Osteoblast (primary cell): Measurements from ENCODE around the gene PPTC7. TPM values are rescaled to one million over a fixed set of nuclear protein-coding genes. Genes with fewer than 3 reads are reported as not detected.
A peak's percentile ranks its signal among the peaks of the same experiment; 100 is the strongest.
"Not testable (repeated sequence)": the region's sequence is repeated elsewhere in the genome, so short reads cannot be mapped to it uniquely, and the experiment has no call there.

Source experiments
- DNase-seq: peaks from one replicate; pipeline ENCODE4 v3.0.0; 2011; ENCODE audit warnings: low spot score, mixed read lengths; ENCODE audit not compliant: insufficient read length; ENCODE audit errors: missing footprints
- H2AFZ ChIP-seq: 2 replicates; pipeline ENCODE4 v1.6.0; 2011; ENCODE audit warnings: mild to moderate bottlenecking, low read length
- H3K27ac ChIP-seq: 2 replicates; pipeline ENCODE4 v1.5.1; 2011; ENCODE audit warnings: mild to moderate bottlenecking, low read depth, low read length, moderate library complexity
- H3K27me3 ChIP-seq: 2 replicates; pipeline ENCODE4 v1.6.0; 2012; ENCODE audit warnings: mild to moderate bottlenecking, control low read depth, inconsistent platforms, low read length, moderate library complexity; ENCODE audit not compliant: insufficient read depth
- H3K36me3 ChIP-seq: 2 replicates; pipeline ENCODE4 v1.5.1; 2011; ENCODE audit warnings: mild to moderate bottlenecking, low read length, control low read depth, moderate library complexity; ENCODE audit not compliant: insufficient read depth
- H3K4me1 ChIP-seq: 2 replicates; pipeline ENCODE4 v1.5.1; 2011; ENCODE audit warnings: mild to moderate bottlenecking, low read length, control low read depth, moderate library complexity; ENCODE audit not compliant: insufficient read depth
- H3K4me2 ChIP-seq: 2 replicates; pipeline ENCODE4 v1.6.0; 2011; ENCODE audit warnings: mild to moderate bottlenecking, low read length; ENCODE audit not compliant: insufficient read depth
- H3K4me3 ChIP-seq: fragments of 200-600 bp; sonication (generic); 3 replicates; pipeline ENCODE4 v1.5.1; 2012; ENCODE audit warnings: mild to moderate bottlenecking, low read length, inconsistent platforms; ENCODE audit not compliant: insufficient read depth
- H3K79me2 ChIP-seq: 2 replicates; pipeline ENCODE4 v1.6.0; 2012; ENCODE audit warnings: mild to moderate bottlenecking, low read length, control low read depth, inconsistent platforms; ENCODE audit not compliant: insufficient read depth
- H3K9me3 ChIP-seq: 2 replicates; pipeline ENCODE4 v1.5.1; 2011; ENCODE audit warnings: low read depth, low read length, control low read depth
- H4K20me1 ChIP-seq: 2 replicates; pipeline ENCODE4 v1.6.0; 2012; ENCODE audit warnings: mild to moderate bottlenecking, low read length, control low read depth; ENCODE audit not compliant: insufficient read depth
- total RNA-seq: library from RNA; depleted of rRNA; stranded (reverse); fragments of >200 nt; gene quantifications from 2 replicates; pipeline ENCODE4 v1.2.3, GENCODE V29; 2012
- TF ChIP-seq, protein P1 (sequence below): IDR thresholded peaks from 2 replicates; pipeline ENCODE4 v1.5.1; 2011; ENCODE audit warnings: mild to moderate bottlenecking, low read depth, low read length, moderate library complexity; ENCODE audit errors: extremely low read depth

The PPTC7 gene
- total RNA-seq, 1 donor = 7.6 TPM

GRCh38 chr12:110548678-110549077, 34.4 kb downstream of the PPTC7 start:
- no peak overlapping the region for H3K27ac ChIP-seq
- H4K20me1 ChIP-seq = peaks cover 41% of the 10 kb centered on the region
- no peak overlapping the region for H3K4me3 ChIP-seq
- H3K79me2 ChIP-seq = peaks cover 4% of the 10 kb centered on the region
- no peaks in the 10 kb centered on the region for H3K27me3 ChIP-seq
- no peaks in the 10 kb centered on the region for H3K36me3 ChIP-seq
- H3K9me3 ChIP-seq = no peaks in the 10 kb centered on the region
- TF ChIP-seq, protein P1, sequence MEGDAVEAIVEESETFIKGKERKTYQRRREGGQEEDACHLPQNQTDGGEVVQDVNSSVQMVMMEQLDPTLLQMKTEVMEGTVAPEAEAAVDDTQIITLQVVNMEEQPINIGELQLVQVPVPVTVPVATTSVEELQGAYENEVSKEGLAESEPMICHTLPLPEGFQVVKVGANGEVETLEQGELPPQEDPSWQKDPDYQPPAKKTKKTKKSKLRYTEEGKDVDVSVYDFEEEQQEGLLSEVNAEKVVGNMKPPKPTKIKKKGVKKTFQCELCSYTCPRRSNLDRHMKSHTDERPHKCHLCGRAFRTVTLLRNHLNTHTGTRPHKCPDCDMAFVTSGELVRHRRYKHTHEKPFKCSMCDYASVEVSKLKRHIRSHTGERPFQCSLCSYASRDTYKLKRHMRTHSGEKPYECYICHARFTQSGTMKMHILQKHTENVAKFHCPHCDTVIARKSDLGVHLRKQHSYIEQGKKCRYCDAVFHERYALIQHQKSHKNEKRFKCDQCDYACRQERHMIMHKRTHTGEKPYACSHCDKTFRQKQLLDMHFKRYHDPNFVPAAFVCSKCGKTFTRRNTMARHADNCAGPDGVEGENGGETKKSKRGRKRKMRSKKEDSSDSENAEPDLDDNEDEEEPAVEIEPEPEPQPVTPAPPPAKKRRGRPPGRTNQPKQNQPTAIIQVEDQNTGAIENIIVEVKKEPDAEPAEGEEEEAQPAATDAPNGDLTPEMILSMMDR = no peak
- no peak overlapping the region for H3K4me2 ChIP-seq
- DNase-seq = no peak
- H3K4me1 ChIP-seq = peaks cover 24% of the 10 kb centered on the region
- H2AFZ ChIP-seq = no peak overlapping the region

DNA sequence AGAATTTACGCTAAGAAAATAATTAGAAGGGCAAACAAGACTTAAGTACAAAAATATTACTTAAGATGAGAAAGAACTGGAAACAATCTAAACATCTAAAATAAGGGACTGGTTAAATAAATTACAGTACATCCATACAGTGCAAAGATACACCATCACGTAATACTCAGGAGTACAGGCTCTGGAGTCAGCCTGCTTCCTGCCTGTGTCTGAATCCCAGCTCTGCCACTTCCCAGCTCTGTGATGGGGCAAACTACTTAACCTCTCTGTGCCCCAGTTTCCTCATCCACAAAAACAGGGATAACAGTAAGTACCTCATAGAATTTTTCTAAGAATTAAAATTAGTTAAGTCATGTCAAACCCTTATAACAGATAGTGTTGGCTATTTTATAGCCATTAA, 36.0 kb downstream of the PPTC7 start:
- H3K79me2 ChIP-seq = no peaks in the 10 kb centered on the region
- no peaks in the 10 kb centered on the region for H3K9me3 ChIP-seq
- H3K27ac ChIP-seq = no peak overlapping the region
- peaks cover 24% of the 10 kb centered on the region for H3K4me1 ChIP-seq
- no peak for DNase-seq
- no peaks in the 10 kb centered on the region for H3K27me3 ChIP-seq
- TF ChIP-seq, protein P1 = no peak
- H4K20me1 ChIP-seq = peaks cover 39% of the 10 kb centered on the region
- H3K4me3 ChIP-seq = no peak overlapping the region
- no peak overlapping the region for H2AFZ ChIP-seq
- no peaks in the 10 kb centered on the region for H3K36me3 ChIP-seq
- H3K4me2 ChIP-seq = no peak overlapping the region

GRCh38 chr12:110546339-110546738, 36.8 kb downstream of the PPTC7 start:
- Histone ChIP-seq H3K79me2 (no peaks in the 10 kb centered on the region), H4K20me1 (peaks cover 33% of the 10 kb centered on the region), H3K4me1 (peaks cover 24% of the 10 kb centered on the region), H3K27me3 (no peaks in the 10 kb centered on the region), H3K36me3 (no peaks in the 10 kb centered on the region), H2AFZ (no peak overlapping the region), H3K4me3 (no peak overlapping the region), H3K4me2 (peak overlapping the region; percentile 9), H3K9me3 (no peaks in the 10 kb centered on the region), H3K27ac (peak overlapping the region; percentile 3)
- DNase-seq = peak; percentile 72
- TF ChIP-seq, protein P1 = no peak

- H4K20me1 ChIP-seq = peaks cover 33% of the 10 kb centered on the region
- DNase-seq = peak; percentile 5
- peak overlapping the region; percentile 3 for H3K27ac ChIP-seq
- H3K4me3 ChIP-seq = no peak overlapping the region
- no peaks in the 10 kb centered on the region for H3K79me2 ChIP-seq
- H3K9me3 ChIP-seq = no peaks in the 10 kb centered on the region
- no peaks in the 10 kb centered on the region for H3K27me3 ChIP-seq
- H3K4me1 ChIP-seq = peaks cover 24% of the 10 kb centered on the region
- TF ChIP-seq, protein P1 = no peak
- H2AFZ ChIP-seq = no peak overlapping the region
- no peaks in the 10 kb centered on the region for H3K36me3 ChIP-seq
- H3K4me2 ChIP-seq = peak overlapping the region; percentile 9
Observed at GRCh38 chr12:110545812-110546211, 37.3 kb downstream of the PPTC7 start.

GRCh38 chr12:110545259-110545658, 37.9 kb downstream of the PPTC7 start:
- peaks cover 33% of the 10 kb centered on the region for H4K20me1 ChIP-seq
- not testable (repeated sequence) for H2AFZ ChIP-seq, H3K79me2 ChIP-seq, H3K27me3 ChIP-seq, H3K4me3 ChIP-seq, H3K36me3 ChIP-seq, H3K9me3 ChIP-seq, H3K27ac ChIP-seq, H3K4me2 ChIP-seq
- peaks cover 24% of the 10 kb centered on the region for H3K4me1 ChIP-seq
- peak; percentile 32 for DNase-seq
